Activated naive CD4-positive, alpha-beta T cell treated with Interleukin-2 at 50 U/mL for 16 hours (primary cell): ENCODE measurements around the gene MED27.

Source experiments
- DNase-seq: peaks from one replicate; pipeline ENCODE4 v3.0.0-alpha.2; 2020

MED27 gene

GRCh38 chr9:131915181-131915580 lies 164.5 kb downstream of the MED27 start:
- no peak for DNase-seq

- DNase-seq = no peak
Observed at GRCh38 chr9:131912671-131913070, 167.0 kb downstream of the MED27 start.

GRCh38 chr9:131912069-131912468 lies 167.6 kb downstream of the MED27 start:
- no peak for DNase-seq

- DNase-seq = no peak
Observed at GRCh38 chr9:131910572-131910971, 169.1 kb downstream of the MED27 start.

DNA sequence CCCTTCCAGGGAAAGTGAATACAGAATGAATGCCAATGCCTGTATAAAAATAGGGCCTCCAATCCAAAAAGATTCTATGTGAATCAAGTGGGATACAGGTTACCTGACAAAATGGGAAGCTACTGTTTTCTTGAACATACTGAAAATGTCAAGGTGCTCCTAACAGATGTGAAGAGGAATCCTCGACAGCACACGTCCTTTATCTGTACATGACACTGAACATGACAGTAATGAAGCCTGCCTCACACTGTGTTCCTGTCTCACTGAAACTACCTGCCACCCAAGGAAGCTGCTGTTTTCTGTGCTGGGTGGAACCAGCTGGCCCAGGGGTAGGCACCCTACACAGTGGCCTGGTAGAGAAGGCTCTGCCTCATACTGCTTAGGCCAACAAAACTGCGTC lies 174.5 kb downstream of the MED27 start:
- no peak for DNase-seq

DNA sequence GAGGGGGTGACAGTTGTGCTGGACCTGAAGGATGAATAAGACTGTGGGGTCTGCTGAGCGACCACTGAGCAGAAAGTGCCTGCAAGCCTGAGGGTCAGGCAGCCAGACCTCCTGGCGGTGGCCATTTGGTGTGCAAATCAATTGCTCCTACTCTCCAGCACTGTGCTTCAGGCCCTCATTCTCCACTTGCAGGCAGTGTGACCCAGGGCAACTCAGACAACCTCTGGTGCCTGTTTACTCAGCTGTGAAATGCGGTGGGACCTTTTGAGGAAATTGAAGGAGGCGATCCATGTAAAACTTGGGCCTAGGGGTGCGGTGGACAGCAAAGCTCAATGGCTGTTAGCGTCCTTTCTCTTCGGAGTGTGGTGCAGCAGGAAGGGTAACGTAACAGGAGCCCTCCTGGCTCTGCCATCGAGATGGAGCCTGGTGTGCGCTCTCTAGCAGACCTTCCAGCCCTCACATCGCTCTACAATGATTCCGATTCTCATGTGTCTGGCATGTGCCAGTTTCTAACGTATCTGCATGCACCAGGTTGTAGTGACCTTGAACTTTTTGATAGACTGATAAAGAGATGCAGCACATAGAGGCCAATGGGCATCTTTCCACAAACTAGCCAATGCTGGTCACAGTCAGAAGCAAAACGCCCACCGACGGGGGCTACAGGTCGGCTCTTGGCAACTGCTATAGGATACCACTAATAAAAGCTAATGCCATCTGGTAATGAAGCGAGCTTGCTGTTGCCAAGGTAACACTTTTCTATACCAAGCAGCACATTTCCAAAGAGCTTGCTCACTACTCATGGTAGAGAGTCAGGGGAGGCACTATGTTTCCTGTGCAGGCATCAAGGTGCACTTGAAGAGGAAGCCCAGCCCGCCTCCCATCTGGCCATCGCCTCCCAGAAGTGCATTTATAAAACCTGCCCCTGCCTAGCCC lies 180.1 kb downstream of the MED27 start:
- DNase-seq = no peak

GRCh38 chr9:131892902-131893500 lies 186.7 kb downstream of the MED27 start:
- DNase-seq = no peak

- no peak for DNase-seq
Observed at GRCh38 chr9:131892162-131892707, 187.4 kb downstream of the MED27 start.

DNA sequence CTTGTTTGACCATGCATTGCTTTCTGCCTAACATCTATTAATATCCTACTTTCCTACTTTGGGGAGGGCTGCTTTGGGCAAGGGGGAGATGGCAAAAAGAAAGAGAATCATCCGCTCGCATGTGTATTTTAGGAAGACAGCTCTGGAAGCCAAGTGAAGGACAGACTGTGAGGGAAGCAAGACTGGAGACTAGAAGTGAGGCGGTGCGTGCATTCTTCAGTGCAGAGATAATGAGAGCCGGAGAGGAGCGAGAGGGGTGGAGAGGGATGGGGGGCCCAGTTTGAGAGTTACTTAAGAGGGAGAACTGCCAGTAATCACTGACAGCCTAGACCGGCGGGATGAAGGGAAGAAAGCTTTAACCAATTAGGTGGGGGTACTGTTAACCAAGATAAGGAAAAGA lies 188.1 kb downstream of the MED27 start:
- no peak for DNase-seq

- DNase-seq = no peak
Observed at GRCh38 chr9:131889437-131890251, 190.0 kb downstream of the MED27 start.

GRCh38 chr9:131888923-131889322 lies 190.7 kb downstream of the MED27 start:
- no peak for DNase-seq

GRCh38 chr9:131887680-131888079 lies 192.0 kb downstream of the MED27 start:
- DNase-seq = no peak

DNA sequence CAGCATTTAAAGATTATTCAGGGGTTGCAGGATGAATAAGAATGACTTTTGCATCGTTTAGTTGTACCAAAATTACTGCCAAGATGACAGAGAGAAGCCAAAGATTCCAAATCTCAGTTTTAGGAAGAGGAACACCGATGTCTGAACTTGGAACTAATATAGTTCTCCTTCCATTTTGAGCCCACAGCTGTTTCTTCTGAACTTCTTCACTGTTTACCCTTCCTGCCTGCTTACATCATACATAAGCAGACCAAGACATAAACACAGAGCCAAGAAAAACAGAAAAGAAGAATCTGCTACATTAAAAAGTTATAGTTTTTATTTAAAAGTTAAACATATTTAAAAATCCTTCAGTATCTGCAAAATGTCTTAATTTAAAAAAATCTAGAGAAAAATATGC lies 192.8 kb downstream of the MED27 start:
- DNase-seq = no peak

DNA sequence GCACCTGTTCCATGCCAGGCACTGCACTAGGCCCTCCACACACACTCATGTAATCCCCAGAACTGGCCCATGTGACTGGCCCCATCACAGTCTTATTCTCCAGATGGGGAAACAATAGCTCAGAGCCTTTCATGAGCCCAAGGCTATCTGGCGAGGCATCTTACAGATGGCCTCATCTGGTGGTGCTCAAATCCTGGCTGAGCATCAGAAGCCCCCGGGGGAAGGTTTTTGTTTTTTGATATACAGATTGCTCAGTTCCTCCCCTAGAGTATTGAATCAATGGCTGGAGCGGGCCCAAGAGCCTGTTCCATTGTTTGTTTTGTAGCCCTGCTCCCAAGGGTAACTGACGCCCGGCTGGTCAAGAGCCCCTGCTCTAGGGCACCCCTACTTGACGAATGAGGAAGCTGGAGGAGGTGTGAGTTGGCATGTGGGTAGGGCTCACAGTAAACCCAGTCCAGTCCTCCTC lies 194.5 kb downstream of the MED27 start:
- DNase-seq = no peak

DNA sequence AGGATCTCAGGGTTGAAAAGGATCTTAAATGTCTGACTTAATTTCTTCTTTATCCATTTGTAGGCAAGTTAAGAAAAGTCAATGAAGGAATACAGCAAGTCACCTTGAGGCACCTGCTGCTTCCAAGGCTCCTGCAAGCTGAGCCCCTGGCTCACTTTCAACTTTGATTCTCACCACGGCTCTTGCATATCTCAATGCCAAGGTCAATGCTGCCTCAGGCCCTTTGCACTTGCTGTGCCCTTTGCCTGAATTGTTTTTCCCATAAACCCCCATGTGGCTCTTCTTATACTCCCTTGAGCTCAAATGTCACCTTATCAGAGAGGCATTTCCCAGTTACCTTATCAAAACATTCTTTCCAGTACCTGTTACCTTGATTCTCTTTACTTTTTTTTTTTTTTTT lies 195.4 kb downstream of the MED27 start:
- DNase-seq = no peak

- DNase-seq = no peak
Observed at GRCh38 chr9:131880833-131881583, 198.7 kb downstream of the MED27 start.

DNA sequence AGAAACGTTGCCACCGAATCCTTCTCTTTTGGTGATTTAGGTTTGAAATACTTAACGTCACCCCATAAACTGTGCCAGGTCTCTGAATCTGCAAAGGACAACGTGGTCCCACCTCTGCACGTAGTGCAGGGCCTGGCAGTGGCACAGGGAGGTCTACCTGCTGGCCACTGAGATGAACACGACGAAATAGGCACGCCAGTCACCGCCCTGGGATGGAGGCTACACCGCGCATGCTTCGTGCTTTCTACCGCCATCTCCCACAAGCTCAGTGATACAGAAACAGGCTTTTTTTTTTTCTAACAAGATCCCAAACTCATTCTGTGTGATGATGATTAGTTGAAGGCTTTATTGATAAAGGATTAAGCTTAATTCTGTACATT lies 199.8 kb downstream of the MED27 start:
- DNase-seq = no peak

DNA sequence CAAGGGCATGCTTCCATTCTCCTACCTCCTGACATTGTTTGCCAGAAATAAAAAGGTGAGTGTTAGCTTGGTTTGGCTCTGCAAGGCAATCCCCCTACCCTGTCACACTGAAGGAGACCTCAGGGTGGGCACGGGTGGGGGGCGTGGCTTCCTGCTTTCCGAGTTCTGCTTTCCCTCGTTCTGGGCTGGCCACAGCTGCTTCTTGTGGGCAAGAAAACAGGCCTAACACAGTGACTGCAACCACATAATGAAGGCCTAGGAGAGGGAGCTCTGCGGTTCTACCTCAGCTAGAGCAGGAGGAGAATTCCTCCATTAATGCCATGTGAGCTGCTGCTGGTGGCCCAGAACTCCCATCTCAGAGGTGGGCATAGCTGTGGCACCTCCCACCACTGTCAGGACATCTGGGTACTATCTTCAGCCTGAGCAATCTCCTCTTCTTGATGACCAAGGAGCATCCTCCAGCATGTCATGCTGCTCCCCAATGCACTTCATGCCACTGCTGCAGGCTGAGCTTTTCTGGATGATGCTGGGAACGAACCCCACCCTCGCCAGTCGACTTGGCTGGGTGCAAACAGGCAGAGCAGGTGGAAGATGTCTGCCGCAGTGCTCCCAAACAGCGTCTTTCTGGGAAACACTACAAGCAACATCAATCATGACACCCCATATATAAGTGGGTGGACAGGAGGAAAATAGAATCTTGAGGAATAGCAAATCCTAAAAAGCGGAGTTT lies 200.3 kb downstream of the MED27 start:
- no peak for DNase-seq

- DNase-seq = no peak
Observed at GRCh38 chr9:131876486-131876885, 203.2 kb downstream of the MED27 start.

DNA sequence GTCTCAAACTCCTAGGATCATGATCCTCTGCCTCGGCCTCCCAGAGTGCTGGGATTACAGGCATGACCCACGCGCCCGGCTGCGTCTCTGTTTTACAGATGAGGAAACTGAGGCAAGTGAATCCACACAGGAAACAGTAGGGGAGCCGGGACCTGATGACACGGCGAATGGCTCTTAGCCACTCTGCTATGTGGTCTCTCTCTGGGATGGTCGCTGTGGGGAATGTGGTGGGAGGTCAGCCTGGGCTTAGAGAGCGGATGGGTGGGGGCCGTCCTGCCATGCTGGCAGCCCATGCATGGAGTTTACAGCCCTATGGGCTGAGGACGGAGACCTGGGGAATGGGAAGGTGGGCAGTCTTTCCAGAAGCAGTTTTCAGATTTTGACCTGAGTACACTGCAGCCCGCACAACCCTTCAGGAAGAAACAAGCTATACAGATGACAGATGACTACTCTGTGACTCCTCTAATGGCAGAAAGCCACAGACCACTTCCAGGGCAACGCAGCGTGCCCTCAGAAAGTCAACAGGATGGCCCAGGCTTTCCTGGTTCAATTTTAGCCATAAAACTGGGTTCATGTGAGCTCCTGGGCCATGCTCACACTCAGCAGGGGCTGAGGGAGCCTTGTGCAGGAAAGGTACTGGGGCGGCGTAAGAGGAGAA lies 203.7 kb downstream of the MED27 start:
- DNase-seq = no peak
